A172 (cell line): Measurements from ENCODE around the gene FN3KRP. TPM values are rescaled to one million over a fixed set of nuclear protein-coding genes. Genes with fewer than 3 reads are reported as not detected.

Experiments
- DNase-seq: peaks from one replicate; pipeline ENCODE4 v3.0.0-alpha.2; 2015; ENCODE audit warnings: low spot score
- total RNA-seq: library from RNA; depleted of rRNA; stranded (reverse); fragments of >200 nt; shearing (Covaris generic); gene quantifications from 2 replicates; pipeline ENCODE4 v1.2.3, GENCODE V29; 2014

Gene FN3KRP
- total RNA-seq, 1 experiment from 2014 or later: 50.0 TPM

DNA sequence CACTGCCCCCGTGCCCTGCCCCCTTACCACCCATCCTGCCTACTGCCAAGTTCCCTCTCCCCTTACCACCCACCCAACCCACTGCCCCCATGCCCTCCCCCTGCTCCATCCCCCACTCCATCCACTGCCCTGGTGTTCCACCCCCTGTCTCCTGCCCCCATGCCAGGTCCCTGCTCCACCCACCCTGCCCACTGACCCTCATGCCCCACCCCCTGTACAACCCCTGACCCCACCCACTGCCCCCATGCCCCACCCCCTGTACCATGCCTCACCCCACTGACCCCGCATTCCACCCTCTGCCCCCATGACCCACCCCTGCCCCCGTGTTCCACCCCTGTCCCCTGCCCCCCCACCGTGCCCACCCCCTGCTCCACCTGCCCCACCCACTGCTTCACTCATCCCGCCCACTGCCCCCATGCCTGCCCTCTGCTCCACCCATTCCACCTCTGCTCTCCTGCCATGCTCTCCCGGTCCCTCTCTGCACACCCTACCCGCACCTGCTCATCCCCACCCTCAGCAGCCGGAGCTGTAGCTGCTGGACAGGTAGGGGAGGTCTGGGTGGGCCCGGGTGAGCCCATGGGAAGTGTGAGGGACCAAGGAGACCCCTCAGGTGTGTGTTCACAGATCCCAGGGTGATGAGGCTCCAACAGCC lies 7.4 kb upstream of the FN3KRP start:
- no peak for DNase-seq

DNA sequence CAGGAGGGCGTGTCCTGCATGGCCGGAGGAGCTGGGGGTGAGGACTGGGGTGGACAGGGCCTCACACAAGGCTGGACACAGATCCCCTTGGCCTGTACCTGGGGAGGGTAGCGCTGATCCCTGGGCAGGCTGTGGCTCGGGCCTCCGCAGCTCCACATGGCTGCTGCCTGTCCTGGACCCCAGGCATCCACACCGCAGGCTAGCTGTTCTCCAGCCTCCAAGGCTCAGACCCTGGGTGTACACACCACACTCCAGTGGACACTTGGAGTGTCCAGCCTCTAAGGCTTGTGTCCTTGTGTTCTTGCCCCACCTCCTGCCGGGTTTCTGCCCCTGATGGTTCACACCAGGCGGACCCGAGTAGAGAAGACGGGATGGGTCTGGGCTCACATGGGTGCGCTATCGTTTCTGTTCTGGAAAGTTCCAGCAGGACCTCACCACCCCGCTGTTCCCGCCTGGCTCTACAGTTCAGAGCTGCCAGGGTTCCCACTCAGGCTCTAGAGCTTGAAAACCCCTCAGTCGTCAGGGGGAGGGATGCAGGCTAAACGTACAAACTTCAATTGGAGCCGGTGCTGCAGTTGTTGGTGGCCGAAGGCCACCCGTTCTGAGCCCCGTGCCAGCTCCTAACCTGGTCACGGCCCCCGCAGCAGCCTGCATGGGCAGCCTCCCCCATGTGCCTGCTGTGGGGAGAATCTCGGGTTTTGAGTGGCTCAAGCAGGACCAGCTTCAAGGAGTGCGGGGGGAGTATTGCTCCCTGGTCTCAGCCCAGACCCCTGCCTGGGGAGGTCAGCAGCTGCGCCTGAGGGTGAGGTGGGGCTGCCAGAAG lies 6.6 kb upstream of the FN3KRP start:
- no peak for DNase-seq

DNA sequence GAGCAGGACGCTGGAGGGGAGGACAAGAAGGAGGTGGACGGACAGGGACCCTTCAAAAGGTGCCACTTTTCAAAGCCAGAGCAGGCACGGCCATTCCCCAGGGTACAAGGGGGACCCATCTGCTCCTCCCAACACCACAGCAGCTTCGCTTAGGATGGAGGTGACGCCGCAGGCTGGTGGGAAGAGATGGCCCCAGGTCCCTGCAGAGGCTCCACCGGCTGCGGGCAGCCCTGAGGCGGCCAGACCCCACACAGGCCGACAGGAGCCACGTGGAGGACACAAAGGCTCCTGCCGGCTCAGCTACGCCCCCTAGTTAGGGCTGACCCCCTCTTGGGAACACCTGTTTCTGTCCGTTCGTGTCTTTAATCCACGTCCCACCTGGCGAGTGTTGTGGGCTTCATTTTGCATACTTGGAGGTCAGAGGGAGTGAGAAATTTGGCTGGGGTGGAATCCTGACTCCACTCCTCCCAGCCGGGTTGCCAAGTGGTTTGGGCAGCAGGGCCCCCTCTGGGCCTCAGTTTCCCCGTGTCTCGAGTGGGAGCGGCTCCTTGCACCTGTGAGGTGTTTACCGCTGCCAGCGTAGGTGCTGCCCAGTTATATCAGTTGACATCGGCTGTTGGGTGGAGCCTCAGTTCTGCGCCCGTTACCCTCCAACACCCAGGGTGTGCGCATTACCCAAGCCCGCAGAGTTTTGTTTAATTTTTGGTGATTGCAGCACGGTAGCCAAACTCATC lies 5.8 kb upstream of the FN3KRP start:
- no peak for DNase-seq

DNA sequence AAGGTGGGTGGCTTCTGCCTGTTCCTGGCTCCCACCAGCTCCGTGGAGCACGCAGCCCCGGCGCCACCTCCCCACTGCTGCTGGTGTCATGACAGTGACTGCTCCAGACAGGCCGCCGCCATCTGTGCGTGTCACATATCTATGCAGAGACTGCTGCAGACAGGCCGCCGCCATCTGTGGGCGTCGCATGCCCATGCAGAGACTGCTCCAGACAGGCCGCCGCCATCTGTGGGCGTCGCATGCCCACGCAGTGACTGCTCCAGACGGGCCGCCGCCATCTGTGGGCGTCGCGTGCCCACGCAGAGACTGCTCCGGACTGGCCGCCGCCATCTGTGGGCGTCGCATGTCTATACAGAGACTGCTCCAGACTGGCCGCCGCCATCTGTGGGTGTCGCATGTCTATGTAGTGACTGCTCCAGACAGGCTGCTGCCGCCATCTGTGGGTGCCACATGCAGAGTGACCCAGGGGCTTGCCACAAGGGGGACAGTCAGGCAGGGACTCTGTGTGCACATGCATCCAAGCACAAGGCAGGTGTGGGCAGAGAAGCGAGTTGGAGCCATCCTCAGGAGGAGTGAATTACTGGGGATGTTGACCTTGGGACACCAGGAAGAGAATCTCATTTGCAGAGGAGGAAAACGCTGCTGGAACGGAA lies 3.3 kb upstream of the FN3KRP start:
- DNase-seq: no peak

DNA sequence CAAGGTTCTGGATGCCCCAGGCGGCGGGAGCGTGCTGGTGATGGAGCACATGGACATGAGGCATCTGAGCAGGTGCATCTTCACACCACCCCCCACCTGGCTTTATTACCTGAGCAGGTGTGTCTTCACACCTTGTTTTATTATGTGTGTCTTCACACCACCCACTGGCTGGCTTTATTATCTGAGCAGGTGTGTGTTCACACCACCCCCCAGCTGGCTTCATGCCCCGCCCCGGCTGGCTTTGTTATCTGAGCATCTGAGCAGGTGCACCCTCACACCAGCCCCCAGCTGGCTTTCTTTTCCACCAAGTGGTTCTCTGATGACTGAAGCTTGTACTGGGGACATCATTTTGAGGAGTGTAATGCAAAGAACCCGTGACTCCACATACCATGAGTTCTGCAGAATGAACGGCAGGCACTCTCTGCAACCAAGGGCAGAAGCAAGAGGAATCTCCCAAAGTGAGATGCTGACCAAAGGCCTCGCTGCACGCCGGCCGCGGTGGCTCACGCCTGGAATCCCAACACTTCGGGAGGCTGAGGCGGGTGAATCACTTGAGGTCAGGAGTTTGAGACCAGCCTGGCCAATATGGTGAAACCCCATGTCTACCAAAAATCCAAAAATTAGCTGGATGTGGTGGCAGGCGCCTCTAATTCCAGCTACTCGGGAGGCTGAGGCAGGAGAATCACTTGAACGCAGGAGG lies 2.6 kb downstream of the FN3KRP start:
- DNase-seq: no peak

DNA sequence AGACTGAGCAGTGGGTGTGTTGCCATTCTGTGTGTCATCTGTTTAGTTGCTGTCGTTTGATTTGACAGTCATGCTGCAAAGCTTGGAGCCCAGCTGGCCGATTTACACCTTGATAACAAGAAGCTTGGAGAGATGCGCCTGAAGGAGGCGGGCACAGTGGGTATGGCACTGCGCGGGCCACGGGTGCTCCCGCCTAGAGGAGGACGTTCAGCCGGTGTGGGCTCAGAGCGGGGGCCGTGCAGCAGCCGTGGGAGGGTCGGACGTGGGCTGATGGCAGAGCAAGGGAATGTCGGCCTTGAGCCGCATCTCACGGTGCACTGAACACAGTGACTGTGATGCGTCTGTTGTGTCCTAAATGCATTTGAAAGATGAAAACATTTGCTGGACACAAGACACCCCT lies 3.7 kb downstream of the FN3KRP start:
- DNase-seq: no peak

DNA sequence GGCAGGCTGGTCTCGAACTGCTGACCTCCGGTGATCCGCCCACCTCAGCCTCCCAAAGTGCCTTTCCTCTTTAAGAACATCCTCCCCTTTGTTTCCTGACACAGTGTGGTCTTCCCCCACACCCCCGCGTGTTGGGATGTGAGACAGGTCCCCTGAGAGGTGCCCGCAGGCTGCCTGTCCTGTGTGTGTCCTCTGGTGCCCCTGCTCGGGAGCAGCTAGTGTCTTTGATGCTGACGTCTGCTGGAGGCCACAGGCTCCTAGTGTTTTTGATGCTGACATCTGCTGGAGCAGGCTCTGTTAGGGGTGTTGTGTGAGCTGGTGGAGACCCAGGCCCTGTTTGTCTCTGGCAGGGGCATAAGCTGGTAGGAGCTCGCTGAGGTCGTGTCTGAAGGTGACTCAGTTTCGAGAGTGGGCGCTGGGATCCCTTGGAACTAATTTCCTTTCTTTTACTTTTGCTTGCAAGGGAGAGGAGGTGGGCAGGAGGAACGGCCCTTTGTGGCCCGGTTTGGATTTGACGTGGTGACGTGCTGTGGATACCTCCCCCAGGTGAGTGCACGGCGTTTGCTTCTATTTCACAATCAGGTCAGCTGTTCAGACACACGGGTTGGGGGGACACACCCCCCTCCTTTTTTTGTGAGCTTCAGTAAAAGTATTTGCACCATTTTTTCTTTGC lies 6.0 kb downstream of the FN3KRP start:
- DNase-seq: no peak

DNA sequence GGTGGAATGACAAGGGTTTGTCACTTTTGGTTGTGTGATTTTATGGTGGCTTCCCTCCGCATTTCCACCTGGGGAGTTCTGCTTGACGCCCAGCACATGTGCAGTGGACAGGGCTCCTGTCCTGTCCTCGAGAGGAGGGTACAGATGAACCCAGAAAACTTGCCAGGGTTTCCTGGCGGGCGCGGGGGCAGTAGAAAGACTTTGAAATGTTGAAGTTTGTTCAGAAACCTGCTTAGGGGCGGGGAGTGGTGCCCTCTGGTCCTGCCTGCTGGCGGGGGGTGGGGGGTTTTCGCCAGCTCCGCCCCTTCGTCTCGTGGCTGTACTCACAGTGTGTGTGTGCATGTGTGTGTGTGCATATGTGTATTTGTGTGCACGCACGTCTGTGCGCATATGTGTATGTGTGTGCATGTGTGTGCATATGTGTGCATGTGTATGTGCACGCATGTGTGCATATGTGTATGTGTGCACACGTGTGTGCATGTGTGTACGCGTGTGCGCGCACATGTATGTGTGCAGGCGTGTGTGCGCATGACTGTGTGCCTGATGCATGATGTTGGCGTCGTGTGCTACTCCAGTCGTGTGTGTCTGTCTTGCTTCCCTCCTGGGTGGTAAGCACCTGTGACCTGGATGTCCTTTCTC lies 6.8 kb downstream of the FN3KRP start:
- no peak for DNase-seq

DNA sequence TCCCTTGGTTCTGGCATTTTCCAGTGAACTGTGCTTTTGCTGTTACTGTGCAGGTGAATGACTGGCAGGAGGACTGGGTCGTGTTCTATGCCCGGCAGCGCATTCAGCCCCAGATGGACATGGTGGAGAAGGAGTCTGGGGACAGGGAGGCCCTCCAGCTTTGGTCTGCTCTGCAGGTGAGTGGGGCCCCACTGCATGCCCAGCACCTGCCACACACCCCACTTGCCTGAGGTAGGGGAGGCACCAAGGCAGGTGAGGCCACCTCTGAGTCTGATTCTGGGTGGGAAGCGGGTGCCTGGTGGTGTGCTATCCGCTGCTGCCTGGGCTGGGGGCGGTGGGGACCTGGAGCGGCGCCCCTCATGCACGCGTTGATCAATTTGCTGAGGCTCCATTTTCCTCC lies 9.9 kb downstream of the FN3KRP start:
- no peak for DNase-seq

DNA sequence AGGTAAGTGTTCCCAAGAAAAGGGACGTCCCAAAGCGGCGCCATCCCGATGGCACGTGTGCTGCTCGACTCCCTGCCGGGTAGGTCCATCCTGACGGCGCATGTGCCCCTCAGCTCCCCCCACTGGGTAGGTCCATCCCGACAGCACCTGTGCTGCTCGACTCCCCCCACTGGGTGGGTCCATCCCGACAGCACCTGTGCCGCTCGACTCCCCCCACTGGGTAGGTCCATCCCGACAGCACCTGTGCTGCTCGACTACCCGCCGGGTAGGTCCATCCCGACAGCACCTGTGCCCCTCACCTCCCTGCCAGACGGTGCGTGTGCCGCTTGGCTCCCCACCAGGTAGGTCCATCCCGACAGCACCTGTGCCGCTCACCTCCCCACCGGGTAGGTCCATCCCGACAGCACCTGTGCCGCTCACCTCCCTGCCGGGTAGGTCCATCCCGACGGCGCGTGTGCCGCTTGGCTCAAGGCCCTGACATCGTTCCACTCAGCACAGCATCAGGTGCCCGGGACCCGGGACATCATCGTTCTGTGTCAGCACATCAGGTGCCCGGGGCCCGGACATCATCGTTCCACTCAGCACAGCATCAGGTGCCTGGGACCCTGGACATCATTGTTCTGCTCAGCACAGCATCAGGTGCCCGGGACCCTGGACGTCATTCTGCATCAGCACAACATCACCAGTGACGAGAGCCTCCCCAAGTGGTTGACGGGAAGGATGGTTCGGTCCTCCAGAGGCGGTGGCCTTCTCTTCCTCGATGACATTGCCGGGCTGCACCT lies 13.2 kb downstream of the FN3KRP start:
- DNase-seq: no peak

DNA sequence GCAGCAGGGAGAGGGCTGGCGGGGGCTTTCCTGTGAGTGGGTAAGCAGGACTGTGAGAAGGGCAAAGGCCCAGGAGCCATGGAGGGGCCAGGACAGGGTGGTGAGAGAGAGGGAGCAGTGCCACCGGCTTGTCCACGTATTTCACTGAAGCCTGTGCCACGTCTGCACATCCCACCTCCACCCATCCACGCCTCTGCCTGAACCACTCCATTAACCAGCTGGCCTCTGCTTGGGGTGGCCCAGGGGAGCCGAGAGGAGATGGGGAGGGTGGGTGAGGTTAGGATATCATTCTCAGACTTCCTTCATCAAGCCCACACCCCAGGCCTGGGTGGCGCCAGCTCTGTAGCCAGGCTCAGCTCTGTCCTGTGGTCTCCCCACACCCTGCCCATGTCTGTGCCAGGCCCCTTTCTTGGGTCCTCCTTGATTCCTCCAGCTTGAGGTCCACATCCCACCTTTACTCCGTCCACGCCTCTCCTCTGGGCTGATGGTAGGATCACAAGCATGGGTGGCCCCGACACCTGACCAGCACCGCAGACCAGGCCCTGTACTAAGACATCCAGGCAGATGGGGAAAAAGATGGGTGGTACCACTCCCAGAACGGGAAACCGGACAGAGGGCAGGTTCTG lies 15.7 kb downstream of the FN3KRP start:
- DNase-seq: no peak

DNA sequence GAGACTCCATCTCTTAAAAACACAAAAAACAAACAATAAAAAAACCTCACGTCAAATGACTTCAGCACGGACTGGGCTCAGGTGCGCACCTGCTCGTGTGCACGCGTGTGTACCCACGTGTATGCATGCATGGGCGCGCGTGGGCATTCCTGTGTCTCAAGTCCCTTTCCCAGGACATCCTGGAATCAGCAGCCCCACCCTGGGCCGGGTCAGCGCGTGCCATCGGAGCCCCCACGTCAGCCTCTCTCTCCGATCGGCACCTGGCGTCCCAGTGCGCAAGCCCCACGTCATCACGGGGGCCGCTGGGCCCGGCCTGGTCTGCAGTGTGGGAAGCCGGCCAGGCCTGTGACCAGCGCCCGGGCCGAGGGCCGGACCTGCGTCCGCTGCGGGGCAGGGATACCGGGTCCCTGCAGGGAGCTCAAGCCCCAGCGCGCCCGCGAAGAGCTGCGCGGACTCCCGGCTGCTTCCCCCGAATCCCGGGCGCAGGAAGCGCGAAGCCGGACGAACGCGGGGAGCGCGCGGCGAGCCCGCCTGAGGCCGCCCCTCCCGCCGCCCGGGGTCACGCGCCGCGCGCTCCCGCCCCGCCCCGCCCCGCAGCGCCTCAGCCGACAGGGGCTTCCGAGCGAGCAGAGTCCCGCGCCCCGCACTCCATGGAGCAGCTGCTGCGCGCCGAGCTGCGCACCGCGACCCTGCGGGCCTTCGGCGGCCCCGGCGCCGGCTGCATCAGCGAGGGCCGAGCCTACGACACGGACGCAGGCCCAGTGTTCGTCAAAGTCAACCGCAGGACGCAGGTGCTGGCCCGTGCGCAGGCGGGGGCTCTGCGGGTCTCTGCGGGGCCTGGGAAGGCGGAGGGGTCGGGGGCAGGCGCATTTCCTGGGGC lies 18.7 kb downstream of the FN3KRP start, which contains the start of gene FN3K:
Gene FN3K, plus strand, starts transcription at position 629 of the 880 bp plus-strand sequence. Its CDS starts 22 bp downstream, at position 651.
- peak; percentile 35 for DNase-seq

DNA sequence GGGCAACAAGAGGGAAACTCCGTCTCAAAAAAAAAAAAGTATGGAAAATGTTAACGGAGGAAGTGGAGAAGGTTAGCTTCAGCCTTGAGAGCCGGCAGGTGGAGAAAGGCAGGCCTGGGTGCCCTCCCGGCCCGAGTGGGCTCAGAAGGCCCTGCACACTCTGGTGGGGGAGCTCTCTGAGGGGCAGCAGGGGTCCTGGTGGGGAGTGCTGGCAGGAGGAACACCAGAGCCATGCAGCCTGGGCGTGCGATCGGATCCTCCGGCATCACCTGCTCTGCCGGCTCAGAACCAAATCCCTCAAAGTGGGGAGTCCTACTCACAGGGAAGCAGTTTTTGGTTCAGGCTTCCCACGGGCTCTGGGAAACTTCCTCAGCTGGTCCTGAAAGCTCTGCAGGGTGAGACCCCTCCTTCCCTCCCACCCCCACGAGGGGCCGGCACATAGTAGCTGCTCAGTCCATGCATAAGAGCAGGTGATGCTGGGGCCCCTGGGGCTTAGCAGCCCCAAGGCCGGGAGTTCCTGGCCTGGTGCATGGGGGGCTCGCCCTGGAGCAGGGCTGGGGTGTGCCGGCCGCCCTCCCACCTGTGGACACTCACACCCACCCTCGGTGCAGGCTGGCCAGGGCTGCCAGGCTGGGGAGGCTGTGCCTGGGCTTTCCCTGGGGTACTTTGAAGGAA lies 20.1 kb downstream of the FN3KRP start:
- DNase-seq: no peak

DNA sequence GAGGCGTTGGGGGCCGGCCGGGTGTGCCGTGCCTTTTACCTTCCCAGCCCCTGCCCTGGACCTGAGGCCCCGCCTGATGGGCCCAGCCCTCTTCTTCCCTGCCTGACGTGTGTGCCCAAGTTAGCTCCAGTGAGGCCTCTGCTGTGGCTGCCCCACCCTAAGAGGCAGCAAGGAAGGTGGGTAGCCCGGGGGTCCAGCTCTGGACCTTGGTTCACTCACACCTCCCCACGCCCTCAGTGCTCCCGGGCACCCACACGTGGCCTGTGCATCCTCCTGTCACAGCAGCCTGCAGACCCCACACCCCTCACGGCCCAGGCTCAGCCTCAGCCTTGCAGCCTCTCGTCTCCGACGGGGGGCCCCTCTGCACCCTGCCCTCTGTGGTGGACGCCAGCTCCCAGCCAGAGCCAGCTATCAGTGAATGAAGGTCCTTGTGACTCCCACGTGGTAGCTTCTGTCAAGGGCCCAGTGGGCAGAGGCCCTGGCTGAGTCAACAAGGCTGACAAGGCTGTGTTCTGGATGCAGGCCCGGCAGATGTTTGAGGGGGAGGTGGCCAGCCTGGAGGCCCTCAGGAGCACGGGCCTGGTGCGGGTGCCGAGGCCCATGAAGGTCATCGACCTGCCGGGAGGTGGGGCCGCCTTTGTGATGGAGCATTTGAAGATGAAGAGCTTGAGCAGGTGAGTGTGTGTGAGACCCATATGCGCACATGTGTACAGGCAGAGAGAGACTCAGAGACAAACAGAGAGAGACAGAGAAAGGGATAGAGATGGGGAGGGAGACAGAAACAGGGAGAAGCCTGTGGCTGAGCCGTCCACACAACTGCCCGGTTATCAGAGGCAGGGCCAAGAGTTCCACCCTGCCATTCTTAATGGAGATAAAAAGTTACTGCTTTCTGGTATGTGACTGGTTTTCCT lies 21.7 kb downstream of the FN3KRP start:
- DNase-seq: no peak

DNA sequence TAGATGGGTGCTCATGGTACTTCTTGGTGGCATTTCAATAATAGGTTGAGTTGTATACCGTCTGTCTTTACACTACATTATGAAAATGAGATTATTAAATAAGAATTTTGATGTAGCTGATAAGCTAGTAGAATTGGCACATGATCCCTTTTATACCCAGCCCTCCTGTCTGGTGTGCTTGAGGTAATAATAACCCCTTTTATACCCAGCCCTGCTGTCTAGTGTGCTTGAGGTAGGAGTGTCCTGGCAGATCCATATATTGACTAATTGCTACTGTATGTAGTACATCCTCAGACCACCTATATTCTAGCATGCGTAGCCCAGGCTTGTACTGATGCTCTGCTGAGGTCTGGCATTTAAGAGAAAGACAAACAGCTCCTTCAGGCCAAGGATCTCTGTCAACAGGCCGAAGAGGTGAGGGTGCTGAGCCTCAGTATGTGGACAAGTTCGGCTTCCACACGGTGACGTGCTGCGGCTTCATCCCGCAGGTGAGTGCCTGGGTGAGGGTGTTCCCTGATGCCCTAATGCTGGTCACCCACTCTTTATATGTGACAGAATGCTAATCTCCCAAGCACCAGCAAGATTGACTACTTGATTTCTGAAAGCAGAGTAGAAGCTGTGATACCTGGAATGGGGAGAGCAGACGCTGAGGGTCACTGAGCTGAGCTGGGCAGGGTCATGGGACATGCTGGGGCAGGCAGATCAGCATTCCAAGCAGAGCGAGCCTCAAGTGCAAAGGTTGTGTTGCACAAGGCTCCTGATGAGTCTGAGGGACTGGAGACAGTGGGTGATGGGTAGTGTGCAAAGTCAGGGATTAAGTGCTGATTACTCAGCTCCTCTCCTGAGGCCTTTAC lies 24.6 kb downstream of the FN3KRP start:
- peak; percentile 44 for DNase-seq
